ENCODE results near the gene ZNF225. TPM values are rescaled to one million over a fixed set of nuclear protein-coding genes. Genes with fewer than 3 reads are reported as not detected.

Gene ZNF225
- 1.2 and 1.7 TPM in 2 replicates for total RNA-seq

GRCh38 chr19:44113138-44113783 is at the start of gene ZNF225:
ZNF225 (plus strand) TSS chr19:44113399; CDS start chr19:44115828, 2,429 bp downstream.

DNA sequence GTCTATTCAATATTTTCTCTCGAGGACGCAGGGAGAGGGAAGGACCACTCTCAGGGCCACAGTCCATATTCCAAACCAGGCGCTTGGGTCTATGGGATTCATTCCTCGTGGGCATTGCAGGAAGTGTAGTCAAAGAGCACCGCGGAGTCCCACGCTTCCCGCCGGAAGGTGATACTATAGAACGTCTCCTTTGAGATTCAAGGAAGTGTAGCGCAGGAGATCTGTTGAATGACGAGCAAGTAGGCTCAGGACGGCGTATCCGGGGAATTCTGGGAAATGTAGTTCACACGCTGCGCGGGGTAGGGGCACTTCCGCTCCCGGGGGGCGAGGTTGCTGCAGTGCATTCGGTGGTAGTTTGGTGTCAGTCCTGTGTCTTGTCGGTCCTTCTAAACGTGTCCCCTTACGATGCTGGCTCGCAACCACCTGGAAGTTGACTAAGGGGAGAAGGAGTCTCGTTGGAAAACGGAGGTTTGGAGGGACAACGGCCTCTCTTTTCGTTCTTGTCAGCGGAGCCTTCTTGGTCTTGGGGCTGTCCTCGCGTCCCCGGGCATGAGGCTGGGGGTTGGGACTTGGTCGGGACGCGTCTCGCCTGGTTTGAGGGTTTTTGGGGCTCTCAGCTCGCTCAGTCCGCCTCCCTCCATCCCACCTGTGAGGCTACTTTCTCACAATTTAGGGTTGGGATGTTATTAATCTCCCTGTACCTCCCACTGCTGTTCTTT is 41.2 kb upstream of the ZNF225 start, which contains the start of gene ZNF284:
ZNF284 (plus strand) TSS at position 336 of the 719 bp plus-strand sequence. CDS start 4,231 bp downstream, outside the sequence.

GRCh38 chr19:44093931-44094765 is 19.1 kb upstream of the ZNF225 start, which contains the start of gene ZNF224:
ZNF224 (plus strand) TSS chr19:44094361; CDS start chr19:44097874, 3,513 bp downstream.

DNA sequence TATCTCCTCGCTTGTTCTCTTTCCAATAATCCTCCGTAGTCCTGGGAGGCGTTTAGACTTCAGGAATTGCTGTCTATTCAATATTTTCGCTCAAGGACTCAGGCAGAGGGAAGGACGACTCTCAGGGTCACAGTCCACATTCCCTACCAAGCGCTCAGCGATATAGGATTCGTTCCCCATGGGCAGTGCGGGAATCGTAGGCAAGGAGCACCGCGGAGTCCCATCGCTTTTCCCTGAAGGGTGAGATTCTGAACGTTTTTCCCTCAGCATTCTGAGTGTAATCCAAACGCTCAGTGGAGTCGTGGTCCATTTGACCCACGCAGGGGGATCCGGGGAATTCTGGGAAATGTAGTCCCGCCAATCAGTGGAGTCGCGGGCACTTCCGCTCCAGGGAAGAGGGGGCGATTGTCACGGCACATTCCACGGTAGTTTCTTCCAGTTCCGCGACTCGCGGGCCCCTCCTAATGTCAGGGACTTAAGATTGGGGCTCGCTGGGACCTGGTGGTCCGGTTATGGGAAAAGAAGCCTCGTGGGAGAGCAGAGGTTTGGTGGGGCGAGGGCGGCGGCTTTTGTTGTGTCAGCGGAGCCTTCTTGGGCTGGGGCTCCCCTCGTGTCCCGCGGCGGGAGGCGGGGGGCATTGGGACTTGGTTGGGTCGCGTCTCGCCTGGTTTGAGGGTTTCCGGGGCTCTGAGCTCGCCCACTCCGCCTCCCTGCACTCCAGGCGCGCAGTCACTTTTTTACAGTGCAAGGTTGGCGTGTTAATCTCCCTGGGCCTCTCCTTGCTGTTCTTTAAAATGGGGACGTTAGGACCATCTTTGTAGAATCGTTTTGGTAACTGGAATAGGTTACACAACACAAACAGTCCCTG is 28.2 kb downstream of the ZNF225 start, which contains the start of gene ZNF234:
ZNF234 (plus strand) TSS at position 364 of the 868 bp plus-strand sequence. CDS start 3,079 bp downstream, outside the sequence.

GRCh38 chr19:44164673-44165512 is 51.7 kb downstream of the ZNF225 start, which contains the start of gene ZNF226:
ZNF226 (plus strand) TSS chr19:44165100; CDS start chr19:44170081, 4,981 bp downstream.

Other genes starting within 250 kb of the ZNF225 start
- gene ZNF404, start 229.4 kb upstream of the ZNF225 start, total RNA-seq: 0.11 and 1.6 TPM in 2 replicates
- 4.9 and 5.2 TPM in 2 replicates for gene ZNF45, start 178.1 kb upstream of the ZNF225 start, total RNA-seq
- 1.1 and 1.9 TPM in 2 replicates for gene ZNF221, start 162.2 kb upstream of the ZNF225 start, total RNA-seq
- gene ZNF155, start 129.2 kb upstream of the ZNF225 start, total RNA-seq: 3.8 and 4.1 TPM in 2 replicates
- gene ZNF230, start 110.4 kb upstream of the ZNF225 start, total RNA-seq: 0.86 and 2.2 TPM in 2 replicates
- 2.5 and 4.4 TPM in 2 replicates for gene ZNF222, start 88.0 kb upstream of the ZNF225 start, total RNA-seq
- 2.2 and 4.3 TPM in 2 replicates for gene ZNF223, start 61.4 kb upstream of the ZNF225 start, total RNA-seq
- 0.80 and 0.86 TPM in 2 replicates for gene ZNF284, start 41.2 kb upstream of the ZNF225 start, total RNA-seq
- 9.2 and 11.9 TPM in 2 replicates for gene ZNF224, start 19.0 kb upstream of the ZNF225 start, total RNA-seq
- 2.0 and 2.6 TPM in 2 replicates for gene ZNF234, start 28.2 kb downstream of the ZNF225 start, total RNA-seq
- gene ZNF226, start 51.7 kb downstream of the ZNF225 start, total RNA-seq: 5.2 and 15.1 TPM in 2 replicates
- 6.8 TPM in 2 replicates for gene ZNF227, start 99.1 kb downstream of the ZNF225 start, total RNA-seq
- gene ZNF233, start 146.5 kb downstream of the ZNF225 start, total RNA-seq: 0.04 TPM in 1 of 2 replicates, not detected in the other
- 1.6 and 2.5 TPM in 2 replicates for gene ZNF235, start 191.6 kb downstream of the ZNF225 start, total RNA-seq
- 1.1 and 1.6 TPM in 2 replicates for gene ZNF112, start 243.3 kb downstream of the ZNF225 start, total RNA-seq